NCI-H524 treated with DMSO at 0.1 percent for 48 hours (cell line): ENCODE measurements around the gene ARL4A.

Experiments
- DNase-seq: peaks from one replicate; lab custom pipeline; 2025; lab: John Stamatoyannopoulos, UW

The ARL4A gene

DNA sequence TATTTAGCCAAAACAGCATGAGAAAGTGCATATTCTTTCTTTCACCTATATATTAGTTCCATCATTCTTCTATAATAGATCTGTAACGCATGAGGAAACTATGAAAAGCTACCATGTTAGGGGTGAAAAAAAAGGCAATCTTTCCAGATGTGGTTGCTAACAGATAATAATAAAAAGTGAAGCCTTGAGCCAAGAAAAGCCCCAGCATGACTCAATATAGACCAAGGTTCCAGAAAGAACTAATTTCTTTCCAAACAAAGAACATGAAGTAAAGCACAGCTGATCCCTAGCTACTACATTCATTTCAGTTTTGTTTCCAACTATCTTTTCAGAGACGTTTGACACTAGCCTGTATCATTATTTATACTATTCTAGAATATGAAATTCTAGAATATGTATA lies 16.4 kb downstream of the ARL4A start:
- no peak for DNase-seq

DNA sequence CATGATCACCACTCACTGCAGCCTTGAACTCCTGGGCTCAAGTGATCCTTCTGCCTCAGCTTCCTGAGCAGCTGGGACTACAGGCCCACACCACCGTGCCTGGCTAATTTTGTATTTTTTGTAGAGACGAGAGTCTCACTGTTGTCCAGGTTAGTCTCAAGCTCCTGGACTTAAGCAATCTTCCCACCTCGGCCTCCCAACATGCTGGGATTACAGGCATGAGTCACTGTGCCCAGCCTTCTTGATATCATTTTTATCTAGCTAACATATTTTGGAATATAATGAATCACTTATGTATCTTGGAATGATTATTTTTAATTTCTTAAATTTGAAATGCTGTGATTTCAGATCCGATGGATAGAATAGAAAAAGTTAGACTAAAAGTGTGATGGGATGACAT lies 18.4 kb downstream of the ARL4A start:
- DNase-seq = no peak

DNA sequence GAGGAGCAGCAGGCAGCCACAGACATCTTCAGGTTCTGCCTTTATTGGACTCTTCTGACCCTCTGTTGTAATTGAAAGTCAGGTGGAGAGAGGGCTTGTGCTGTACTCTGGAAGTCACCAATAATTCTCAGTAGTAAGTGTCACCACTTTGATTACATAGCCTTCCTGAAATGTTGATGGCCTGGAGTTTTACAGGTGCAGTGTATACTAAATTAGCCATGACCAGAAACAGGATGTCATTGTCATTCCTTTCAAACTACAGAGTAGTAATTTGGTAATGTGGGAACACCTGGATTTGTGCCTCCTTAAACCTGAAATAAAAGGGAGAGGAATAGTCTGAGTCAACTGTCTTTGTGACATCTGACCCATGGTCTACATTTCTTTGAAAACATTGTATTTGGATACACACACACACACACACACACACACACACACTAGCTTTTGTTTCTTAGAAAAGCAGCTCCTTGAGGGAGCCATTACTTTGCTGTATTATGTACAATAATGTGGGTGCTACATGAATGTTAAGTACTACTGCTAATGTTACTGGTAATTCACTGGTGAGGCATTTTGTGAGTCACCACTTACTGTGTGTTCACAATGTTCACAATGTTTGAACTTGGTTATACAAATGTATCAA lies 19.6 kb downstream of the ARL4A start:
- DNase-seq = no peak

DNA sequence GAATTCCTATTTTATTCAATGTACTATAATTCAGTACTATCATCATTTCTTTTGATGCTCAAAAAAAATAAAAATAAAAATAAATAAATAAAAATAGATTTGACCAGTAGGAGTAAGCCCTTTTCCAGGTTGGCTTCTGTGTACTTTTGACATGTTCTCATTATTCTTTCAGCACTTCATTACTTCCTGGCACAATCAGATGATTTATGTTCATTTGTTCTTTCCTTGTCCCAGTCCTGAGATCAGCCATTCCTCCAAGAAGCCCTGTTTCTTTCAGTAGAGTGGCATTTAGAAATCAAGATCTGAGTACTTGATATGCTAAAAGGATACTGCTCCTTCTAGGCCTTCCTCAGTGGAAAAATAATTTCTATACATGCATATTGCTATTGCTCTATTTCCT lies 20.9 kb downstream of the ARL4A start:
- DNase-seq = no peak

DNA sequence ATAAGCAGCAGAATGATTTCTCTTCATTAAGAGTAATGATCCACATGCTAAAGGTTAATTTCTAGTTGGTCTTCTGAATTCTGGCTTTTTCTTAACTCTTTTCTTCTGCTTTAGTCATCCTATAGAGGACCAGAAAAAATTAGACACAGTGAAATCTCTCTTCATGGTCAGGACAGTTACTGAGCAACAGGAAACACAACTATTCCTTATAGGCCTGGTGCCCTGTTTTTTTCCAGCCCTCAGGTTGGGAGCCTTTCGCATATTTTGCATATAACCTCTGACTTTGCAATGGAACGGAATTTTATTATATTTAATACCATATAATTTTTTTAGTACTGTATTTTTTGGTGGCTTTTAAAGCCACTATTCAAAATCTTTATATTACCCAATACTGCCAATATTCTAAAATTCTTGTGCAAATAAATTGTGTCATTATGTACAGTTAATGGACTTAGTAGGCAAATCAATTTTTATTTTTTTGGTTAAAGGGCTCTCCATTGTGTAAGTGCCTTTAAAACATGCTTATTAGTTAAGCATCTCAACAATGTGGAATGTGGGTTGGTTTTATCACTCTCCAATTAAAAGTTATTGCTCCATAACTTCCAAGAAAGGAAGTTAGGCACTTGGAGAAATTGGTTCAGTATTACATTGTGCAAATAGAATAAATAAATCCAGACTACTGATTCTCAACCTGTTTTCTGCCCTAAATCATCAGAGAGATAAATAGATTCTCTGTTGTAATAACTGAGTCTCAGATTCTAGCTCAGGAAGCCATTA lies 22.5 kb downstream of the ARL4A start:
- DNase-seq = no peak

DNA sequence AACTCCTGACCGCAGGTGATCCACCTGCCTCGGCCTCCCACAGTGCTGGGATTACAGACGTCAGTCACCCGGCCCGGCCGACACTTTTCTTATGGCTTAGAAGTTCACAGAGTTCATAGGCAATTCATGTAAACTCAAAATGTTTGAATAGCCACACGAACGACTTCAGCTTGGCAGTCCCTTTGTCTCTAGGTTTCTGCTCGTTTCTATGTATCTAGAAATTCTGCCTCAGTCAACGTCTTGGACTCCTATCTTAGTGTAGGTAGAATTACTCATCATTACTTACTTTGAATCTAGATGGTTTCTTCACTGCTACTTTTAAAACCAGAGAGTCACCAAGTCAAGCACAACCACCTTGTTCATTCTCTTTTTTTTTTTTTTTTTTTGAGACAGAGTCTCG lies 23.7 kb downstream of the ARL4A start:
- DNase-seq = no peak

DNA sequence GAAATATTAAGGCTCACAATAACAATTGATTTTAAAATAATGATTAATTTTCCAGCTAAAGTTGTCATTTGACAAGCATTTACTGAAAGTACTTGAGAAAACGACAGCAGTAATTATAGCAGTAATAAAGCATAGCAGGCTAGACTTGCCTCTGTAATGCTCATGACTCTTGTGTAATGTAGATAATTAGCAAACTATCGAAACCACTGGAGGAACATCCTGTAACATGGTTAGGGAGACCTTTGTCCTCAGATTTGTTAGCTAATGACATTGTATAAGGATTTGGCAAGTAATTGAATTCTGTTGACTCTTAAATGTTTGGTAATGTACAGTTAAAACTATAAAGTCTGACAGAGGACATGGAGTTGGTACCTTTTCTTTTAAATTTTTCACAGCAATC lies 24.8 kb downstream of the ARL4A start:
- no peak for DNase-seq

DNA sequence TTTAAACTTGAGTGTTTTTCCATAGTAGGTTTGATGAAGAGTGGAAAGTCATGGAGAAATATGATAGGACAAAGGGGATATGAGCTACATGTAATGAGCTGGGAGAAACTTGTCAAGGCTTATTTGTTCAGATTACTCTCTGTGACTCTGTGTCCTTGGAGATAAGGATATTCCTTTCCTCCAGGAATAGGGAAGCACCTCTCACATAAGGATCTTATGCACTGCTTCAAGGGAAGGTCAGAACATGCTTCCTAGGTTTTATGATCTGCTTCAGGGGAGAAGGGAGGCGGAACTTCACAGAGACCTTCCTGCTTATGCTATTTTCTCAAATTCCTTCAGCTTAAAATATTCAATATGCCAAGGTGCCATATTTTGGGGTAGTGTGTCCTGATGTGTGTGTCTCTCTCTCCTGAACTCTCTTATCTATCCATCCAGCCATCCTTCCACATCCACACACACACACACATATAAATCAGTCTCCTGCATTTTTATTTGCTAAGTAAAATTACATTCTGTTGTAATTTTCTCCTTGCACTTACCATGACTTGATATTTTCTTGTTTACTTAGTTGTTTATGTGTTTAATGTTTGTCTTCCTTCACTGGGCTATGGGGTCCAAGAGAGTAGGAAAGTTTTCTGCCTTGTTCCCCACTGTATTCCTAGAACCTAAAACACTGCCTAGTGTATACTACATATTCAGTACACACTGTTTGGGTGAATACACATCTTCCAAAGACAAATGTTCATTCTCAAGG lies 26.4 kb downstream of the ARL4A start:
- DNase-seq = no peak

DNA sequence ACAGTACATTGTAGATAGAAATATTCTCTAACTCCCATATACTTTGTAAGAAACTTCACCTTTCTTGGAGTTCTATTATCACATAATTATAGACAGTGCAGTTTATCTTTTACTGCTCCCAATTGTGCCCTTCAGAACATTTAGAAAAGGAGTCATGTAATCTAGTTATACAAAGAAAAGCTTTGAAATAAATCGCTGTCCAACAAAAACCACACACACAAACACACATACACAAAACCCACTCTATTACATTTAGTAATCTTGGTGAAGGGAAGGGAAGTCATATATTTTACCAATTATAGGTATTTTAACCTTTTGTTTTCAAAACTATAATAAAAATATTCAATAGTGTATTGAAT lies 26.9 kb downstream of the ARL4A start:
- no peak for DNase-seq

DNA sequence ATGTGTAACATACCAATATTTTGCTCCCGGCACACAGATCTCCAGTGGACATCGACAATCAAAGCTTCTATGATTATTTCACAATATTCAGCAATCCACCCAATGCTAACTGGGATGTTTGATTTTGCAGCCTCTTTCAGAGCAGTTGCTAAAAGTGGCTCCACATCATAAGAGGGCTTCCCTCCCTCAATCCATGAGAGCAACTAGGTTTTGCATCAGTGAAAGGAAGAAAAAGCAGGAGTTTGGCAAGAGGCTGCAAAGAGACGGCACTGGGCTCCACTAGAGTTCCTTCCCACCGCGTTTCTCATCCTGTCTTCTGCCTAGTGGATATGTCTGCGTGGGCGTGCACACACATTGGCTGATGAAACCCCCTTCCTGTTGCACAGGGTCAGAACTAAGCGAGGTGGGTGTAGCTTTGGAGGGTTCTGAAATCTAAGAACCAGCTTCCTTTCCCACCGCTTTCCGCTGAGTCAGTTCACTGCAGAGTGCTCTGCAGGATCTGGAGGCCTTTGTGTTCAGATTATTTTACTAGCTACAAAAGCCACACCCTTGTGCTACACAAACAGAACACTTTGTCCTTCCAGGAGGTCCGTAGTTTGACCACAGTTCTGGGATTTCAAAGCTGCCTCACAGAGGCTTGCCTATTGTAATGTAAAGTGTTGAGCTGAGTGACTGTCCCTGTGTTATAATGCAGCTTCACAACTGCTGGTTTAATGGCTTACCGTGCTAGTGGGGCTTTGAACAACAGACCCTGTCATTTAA lies 28.1 kb downstream of the ARL4A start:
- no peak for DNase-seq

DNA sequence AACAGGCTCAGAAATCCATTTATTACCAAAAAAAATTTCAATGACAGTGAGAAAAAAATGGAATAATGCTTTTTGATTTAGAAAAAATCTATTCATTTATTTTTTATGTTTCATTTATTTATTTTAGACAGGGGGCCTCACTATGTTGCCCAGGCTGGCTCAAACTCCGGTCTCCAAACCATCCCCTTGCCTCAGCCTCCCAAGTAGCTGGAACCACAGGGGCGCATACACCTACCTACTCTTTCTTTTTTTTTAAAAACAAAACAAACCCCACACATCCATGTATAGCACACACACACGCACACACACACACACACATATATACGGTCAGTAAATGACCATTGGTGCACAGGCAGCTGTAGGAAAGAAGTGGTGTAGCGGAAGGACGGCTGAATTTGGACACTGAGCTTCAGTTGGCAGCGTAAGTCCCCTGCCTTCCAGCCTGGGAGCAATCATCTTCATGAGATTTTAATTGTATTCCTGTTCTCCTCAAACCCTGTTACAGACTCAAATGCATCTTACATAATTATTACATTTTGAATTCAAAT lies 28.8 kb downstream of the ARL4A start:
- no peak for DNase-seq

DNA sequence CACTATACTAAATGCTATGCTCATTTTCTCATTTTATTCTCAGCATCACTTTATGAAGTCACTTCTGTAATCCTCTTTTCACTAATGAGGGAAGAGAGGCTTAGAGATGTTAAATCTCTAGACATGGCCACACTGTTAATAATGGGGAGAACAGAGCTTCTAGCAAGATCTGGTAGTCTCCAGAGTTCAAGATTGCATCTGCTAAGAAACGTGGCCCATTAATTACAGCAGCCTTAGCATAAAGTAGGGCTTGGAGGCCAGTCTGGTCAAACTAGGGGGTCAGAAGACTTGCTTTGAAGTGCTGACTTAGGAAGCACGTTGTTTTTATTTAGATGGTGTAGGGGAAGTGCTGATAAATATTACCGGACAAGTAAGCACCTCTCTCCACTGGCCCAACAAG lies 29.3 kb downstream of the ARL4A start:
- DNase-seq = no peak

DNA sequence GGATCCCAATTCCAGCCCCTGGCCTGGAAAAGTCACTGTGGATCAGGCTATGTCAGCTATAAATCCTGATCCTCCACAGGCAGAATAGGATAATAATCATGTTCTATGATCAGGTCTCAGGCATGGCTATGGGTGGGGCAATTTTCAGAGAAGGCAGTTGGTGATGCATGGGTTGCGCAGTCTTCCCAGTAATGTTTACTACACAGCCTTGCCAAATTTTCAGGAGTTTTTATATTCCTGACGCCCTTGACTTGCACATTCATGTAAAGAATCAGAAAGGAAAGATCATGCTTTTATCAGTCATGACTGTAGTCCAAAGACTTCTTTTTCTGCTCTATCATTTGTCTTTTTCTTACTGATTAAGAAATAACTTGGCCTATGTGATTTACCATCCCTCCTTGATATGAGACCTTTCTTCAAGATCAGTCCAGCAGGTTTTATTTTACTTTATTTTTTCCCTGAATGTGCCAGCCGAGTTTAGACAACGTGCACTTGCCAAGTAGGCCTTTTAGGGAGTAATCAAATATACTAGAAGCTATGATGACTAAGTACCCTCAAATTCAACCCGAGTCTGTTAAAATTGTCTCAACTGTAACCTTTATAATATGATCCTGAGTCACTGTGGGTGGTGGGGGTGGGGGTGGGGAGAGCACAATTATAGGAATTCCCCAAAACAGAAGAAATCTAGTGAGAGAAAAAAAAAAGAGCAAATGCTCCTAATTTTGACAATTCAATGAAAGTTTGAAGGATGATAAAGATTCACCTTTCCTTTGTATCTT lies 31.9 kb downstream of the ARL4A start:
- no peak for DNase-seq

DNA sequence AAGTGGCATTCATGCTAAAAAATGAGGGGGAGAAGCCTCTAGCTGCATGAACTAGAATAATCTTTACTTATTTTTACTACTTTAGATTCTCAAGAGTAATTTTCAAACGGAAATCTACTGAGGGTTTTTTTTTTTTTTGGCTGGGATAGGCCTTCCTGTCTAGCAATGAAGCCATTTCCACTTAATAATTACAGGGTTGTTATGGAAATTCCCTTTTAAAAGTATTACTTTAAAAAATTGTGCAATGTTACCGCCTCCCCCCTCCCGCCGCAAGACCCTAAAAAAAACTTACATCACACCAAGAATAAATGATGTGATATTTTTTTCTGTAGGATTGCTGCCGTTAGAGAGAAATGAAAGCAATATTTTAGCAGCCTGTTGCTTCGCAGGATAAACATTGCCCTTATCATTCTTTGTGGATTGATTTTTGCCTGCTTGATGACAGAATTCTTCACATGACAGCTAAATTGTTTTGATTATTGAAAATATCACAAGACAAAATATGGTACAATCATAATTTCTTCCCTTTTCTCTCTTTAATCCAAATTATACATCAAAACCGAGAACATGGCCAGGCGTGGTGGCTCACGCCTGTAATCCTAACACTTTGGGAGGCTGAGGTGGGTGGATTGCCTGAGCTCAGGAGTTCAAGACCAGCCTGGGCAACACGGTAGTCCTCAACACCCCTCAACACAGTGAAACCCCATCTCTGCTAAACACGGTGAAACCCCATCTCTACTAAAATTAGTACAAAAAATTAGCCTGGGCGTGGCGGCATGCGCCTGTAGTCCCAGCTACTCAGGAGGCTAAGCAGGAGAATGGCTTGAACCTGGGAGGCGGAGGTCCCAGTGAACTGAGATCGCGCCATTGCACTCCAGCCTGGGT lies 32.8 kb downstream of the ARL4A start:
- DNase-seq = no peak

DNA sequence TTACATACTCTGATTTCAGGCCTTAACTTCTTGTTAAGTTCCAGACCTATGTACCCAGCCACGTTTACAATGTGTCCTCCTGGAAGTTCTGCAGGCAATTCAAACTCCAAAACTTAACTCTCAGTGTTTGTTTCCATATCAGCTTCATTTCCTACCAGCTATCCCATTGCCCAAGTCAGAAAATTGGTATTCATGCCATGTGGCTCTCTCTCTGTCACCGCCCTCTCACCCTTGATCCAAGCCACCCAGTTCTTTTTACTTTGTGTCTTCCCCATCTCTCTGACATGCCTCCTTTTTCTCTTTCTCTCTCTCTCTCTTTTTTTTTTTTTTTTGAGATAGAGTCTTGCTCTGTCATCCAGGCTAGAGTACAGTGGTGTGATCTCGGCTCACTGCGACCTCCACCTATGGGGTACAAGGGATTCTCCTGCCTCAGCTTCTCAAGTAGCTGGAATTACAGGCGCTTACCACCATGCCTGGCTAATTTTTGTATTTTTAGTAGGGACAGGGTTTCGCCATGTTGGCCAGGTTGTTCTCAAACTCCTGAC lies 33.9 kb downstream of the ARL4A start:
- DNase-seq = no peak

DNA sequence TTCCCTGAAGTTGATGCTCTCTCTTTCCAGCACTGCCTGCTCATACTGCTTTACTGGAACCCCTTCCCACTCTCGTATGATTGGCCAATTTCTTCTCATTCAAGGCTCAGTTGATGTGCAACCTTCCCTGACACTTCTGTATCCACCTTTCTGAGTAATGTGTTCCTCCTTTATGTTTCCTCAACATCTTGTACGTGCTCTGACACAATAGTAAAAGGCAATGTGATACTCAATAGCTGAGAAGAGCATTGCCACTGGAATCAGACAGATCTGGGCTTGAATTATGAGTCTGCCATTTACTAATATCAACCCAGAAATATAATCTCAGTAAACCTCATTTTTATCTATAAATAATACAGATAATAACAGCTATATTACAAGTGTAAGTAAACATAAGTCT lies 34.7 kb downstream of the ARL4A start:
- no peak for DNase-seq

DNA sequence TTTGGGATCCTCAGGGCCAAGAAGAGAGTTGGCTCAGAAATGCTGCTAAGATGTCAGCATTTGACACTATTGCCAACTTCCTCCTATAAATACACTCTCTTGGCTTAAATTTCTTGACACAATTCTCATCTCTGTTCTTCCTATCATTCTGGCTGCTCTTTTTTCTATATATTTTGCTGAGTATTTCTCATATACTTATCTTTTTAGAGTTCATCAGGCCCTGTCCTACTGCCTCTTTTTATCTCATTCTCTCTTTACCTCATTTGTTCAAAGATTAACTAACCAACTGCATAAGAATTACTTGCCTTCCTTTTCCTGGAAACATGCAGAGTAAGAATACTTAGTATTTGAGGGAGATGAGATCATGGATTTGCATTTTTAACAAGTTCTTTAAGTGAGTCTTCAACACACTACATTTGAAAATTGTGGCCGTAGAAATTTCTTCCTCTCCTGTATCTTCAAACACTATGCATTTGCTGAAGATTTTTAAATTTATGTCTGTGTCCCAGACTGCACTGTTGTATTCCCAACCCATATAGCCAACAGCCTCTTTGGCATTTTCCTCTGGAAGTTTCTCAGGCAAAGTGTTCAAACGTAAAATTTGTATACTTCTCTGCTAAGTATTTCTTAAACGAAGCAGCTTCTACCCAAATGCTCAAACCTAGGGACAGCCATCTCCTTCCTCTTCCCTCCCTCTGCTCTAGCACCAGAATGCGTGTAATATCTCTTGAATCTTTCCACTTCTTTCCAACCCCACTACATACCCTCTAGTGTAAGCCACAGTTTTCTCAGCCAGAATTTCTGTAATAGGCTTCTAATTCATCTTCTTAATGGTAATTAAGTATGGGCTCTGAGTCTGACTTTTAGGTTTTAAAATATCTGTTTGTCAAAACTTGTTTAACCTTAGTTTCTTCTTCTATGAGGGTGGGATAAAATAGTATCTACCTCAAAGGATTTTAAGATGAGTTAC lies 35.5 kb downstream of the ARL4A start:
- DNase-seq = no peak

DNA sequence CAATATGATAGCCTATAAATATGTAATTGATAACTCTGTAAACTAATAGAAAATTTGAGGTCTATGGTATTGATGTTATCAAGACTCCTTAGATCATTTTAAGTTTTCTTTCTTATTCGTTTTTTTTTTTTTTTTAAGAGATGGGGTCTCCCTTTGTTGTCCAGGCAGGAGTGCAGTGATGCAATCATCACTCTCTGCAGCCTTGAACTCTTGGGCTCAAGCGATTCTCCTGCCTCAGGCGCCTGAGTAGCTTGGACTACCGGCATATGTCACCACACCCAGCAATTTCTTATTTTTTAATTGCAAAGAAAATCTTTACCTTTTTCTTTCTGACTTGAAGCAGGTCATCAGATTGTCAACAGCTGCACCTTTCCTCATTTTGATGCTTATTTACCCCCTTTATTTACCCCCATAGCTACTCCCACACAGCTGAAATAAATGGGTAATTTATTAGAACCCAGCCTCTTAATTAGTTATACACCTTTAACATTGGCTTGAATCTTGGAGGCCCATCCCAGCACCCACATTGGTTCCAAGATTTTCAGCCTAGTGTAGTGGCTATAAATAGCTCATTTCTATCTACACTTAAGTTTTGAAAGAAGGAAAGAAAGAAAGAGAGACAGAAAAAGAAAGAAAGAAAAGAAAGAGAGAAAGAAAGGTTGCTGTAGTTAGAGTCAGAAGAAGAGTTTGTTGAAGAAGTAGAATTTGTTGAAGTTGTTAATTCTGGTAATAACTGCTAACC lies 38.3 kb downstream of the ARL4A start:
- DNase-seq = no peak
